Measurements from ENCODE around the gene REL.

DNA sequence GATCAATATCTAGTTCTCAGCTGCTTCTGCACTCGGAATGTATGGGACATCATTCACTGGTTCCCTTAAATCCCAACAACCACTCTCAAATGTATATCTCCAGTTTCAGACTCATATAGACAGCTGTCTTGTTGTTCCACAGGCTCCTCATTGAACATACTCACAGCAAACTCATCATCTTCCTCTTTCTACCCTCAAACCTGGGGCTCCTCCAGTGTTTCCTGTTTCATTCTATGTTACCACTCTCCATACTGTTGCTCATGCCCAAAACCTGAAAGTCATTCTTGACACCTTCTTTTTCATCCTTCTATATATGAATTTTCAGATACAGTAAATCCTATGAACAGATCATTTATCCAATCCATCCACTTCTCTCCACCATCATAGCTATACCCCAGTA, 18.7 kb upstream of the REL start:
- TF ChIP-seq EZH2 (IDR thresholded peaks at IDR 0.05; ENCODE audit: borderline replicate concordance, low read depth, low read length, severe bottlenecking), result no peak
- TF ChIP-seq, protein P1, sequence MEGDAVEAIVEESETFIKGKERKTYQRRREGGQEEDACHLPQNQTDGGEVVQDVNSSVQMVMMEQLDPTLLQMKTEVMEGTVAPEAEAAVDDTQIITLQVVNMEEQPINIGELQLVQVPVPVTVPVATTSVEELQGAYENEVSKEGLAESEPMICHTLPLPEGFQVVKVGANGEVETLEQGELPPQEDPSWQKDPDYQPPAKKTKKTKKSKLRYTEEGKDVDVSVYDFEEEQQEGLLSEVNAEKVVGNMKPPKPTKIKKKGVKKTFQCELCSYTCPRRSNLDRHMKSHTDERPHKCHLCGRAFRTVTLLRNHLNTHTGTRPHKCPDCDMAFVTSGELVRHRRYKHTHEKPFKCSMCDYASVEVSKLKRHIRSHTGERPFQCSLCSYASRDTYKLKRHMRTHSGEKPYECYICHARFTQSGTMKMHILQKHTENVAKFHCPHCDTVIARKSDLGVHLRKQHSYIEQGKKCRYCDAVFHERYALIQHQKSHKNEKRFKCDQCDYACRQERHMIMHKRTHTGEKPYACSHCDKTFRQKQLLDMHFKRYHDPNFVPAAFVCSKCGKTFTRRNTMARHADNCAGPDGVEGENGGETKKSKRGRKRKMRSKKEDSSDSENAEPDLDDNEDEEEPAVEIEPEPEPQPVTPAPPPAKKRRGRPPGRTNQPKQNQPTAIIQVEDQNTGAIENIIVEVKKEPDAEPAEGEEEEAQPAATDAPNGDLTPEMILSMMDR (IDR thresholded peaks at IDR 0.05; ENCODE audit: borderline replicate concordance, extremely low read depth, low read length, poor library complexity, severe bottlenecking), result no peak

Data from DND-41 (cell line).